ENCODE results near the gene HECTD4.

The HECTD4 gene

DNA sequence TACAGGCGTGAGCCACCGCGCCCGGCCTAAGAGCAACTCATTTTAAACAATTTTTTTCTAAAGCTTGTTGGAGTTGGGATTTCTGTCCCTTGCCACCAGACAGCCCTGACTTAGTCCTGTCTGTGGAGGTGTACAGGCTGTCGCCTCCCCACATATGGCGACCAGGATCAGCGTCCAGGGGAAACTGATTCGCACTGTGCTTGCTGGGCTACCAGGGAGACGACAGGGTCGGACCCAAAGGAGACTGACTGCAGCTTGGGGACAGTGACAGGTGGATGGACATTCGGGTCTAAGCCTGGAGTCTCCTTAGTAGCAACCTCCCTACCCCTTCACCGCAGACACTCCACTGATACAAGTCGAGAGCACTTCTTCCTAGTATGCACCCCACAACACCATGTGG, 216.6 kb downstream of the HECTD4 start:
- Histone ChIP-seq H3K27me3 (replicated peaks; ENCODE audit: control insufficient read depth, insufficient read depth, low read length) (no peaks in the 10 kb centered on the region), H3K36me3 (ENCODE audit: control insufficient read depth, insufficient read depth, low read length) (peaks cover 38% of the 10 kb centered on the region), H3K4me3 (replicated peaks; ENCODE audit: low read depth, low read length) (no peak overlapping the region)
- no peak for DNase-seq (ENCODE audit: extremely low read depth, insufficient read length)
- TF ChIP-seq, protein P1, sequence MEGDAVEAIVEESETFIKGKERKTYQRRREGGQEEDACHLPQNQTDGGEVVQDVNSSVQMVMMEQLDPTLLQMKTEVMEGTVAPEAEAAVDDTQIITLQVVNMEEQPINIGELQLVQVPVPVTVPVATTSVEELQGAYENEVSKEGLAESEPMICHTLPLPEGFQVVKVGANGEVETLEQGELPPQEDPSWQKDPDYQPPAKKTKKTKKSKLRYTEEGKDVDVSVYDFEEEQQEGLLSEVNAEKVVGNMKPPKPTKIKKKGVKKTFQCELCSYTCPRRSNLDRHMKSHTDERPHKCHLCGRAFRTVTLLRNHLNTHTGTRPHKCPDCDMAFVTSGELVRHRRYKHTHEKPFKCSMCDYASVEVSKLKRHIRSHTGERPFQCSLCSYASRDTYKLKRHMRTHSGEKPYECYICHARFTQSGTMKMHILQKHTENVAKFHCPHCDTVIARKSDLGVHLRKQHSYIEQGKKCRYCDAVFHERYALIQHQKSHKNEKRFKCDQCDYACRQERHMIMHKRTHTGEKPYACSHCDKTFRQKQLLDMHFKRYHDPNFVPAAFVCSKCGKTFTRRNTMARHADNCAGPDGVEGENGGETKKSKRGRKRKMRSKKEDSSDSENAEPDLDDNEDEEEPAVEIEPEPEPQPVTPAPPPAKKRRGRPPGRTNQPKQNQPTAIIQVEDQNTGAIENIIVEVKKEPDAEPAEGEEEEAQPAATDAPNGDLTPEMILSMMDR (IDR thresholded peaks at IDR 0.05; ENCODE audit: insufficient read depth, low read length, poor library complexity, severe bottlenecking): no peak

- Histone ChIP-seq H3K36me3 (ENCODE audit: control insufficient read depth, insufficient read depth, low read length) (peaks cover 33% of the 10 kb centered on the region), H3K4me3 (replicated peaks; ENCODE audit: low read depth, low read length) (no peak overlapping the region), H3K27me3 (replicated peaks; ENCODE audit: control insufficient read depth, insufficient read depth, low read length) (no peaks in the 10 kb centered on the region)
- DNase-seq (ENCODE audit: extremely low read depth, insufficient read length): no peak
- TF ChIP-seq, protein P1 (IDR thresholded peaks at IDR 0.05; ENCODE audit: insufficient read depth, low read length, poor library complexity, severe bottlenecking): no peak
These were observed 218.1 kb downstream of the HECTD4 start for GRCh38 chr12:112164011-112164660.

- H3K27me3 ChIP-seq (replicated peaks; ENCODE audit: control insufficient read depth, insufficient read depth, low read length): no peaks in the 10 kb centered on the region
- DNase-seq (ENCODE audit: extremely low read depth, insufficient read length): no peak
- no peak overlapping the region for H3K4me3 ChIP-seq (replicated peaks; ENCODE audit: low read depth, low read length)
- H3K36me3 ChIP-seq (ENCODE audit: control insufficient read depth, insufficient read depth, low read length): peaks cover 34% of the 10 kb centered on the region
- TF ChIP-seq, protein P1 (IDR thresholded peaks at IDR 0.05; ENCODE audit: insufficient read depth, low read length, poor library complexity, severe bottlenecking): no peak
These were observed 218.7 kb downstream of the HECTD4 start for GRCh38 chr12:112163471-112163991.

DNA sequence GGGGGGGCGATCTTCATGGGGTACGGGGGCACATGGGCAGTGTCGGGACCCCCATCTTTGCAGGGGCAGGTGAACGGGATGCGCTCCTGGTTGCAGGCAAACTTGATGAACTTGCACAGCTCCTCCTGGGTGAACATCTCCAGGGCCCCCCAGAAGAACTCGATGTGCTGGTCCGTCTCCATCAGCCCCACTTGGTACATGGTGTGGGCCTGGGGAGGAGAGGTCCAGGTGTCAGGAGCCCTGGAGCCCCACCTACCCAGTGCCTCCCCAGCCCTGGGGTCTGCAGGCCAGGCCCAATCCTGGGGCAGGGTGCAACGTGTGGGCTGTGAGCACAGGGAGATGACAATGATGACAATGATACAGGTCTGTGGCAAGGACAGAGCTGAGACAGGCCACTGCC, 219.2 kb downstream of the HECTD4 start:
- Histone ChIP-seq H3K36me3 (ENCODE audit: control insufficient read depth, insufficient read depth, low read length) (peaks cover 31% of the 10 kb centered on the region), H3K27me3 (replicated peaks; ENCODE audit: control insufficient read depth, insufficient read depth, low read length) (no peaks in the 10 kb centered on the region), H3K4me3 (replicated peaks; ENCODE audit: low read depth, low read length) (no peak overlapping the region)
- no peak for DNase-seq (ENCODE audit: extremely low read depth, insufficient read length)
- TF ChIP-seq, protein P1 (IDR thresholded peaks at IDR 0.05; ENCODE audit: insufficient read depth, low read length, poor library complexity, severe bottlenecking): no peak

DNA sequence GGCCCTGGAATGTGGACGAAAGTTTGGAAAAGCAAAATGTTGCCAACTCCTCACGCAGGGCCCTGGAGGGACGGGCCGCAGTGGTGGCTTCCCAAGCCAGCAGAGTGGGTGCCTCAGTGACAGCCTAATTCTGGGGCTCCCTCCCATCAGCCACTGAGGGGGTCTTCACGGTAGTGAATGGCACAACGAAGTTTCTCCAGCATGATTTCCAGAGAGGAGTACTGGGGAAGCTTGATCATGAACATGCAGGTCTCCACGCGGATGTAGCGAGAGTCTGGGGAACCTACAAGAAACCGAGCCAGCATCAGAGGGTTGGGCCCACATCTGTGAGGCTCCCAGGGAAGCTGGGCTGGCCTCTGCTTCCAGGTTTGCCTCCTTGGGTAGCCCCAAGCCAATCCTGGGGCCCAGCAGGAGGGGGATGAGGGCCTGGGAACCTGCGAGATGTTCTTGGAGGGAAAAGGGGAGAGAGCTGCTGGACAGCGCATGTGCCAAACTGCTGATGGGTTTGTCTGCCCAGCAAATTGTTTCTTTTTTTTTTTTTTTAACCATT, 219.9 kb downstream of the HECTD4 start:
- TF ChIP-seq, protein P1 (IDR thresholded peaks at IDR 0.05; ENCODE audit: insufficient read depth, low read length, poor library complexity, severe bottlenecking): no peak
- Histone ChIP-seq H3K4me3 (replicated peaks; ENCODE audit: low read depth, low read length) (no peak overlapping the region), H3K27me3 (replicated peaks; ENCODE audit: control insufficient read depth, insufficient read depth, low read length) (no peaks in the 10 kb centered on the region), H3K36me3 (ENCODE audit: control insufficient read depth, insufficient read depth, low read length) (peaks cover 30% of the 10 kb centered on the region)
- no peak for DNase-seq (ENCODE audit: extremely low read depth, insufficient read length)
